ENCODE data around the gene AARS2. TPM values are rescaled to one million over a fixed set of nuclear protein-coding genes. Genes with fewer than 3 reads are reported as not detected.

AARS2 gene
- total RNA-seq, 1 experiment from 2014 or later: 28.9 TPM

DNA sequence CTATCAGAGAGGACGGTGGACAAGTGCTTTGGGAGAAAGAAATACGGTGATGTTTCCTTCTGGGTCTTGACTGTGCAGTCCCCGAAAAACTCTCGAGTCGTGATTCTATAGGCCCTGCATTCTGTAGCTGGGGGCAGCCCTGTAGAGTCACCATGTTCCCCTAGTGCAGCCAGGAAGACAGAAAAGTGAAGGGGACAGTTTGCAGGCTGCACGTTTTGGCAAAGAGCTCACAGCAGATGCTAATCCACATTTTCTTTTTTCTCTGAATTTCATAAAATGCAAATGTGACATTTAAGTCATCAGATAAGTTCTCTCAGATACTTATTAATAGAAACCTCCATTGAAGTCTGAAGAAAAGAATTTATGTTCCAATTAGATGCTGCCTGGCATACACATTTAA lies 48.8 kb upstream of the AARS2 start (continued):
- TF ChIP-seq HMGXB4 (CRISPR knock-in tag; IDR thresholded peaks at IDR 0.05) (no peak), MXD4 (CRISPR knock-in tag; IDR thresholded peaks at IDR 0.05; ENCODE audit: borderline replicate concordance) (no peak), ATF3 (CRISPR knock-in tag; conservative IDR thresholded peaks at IDR 0.05) (no peak), ZNF512 (CRISPR knock-in tag; IDR thresholded peaks at IDR 0.05; ENCODE audit: borderline replicate concordance) (no peak), CREB1 (CRISPR knock-in tag; IDR thresholded peaks at IDR 0.05) (no peak), OVOL2 (CRISPR knock-in tag; IDR thresholded peaks at IDR 0.05; ENCODE audit: borderline replicate concordance) (no peak), ZNF671 (CRISPR knock-in tag; IDR thresholded peaks at IDR 0.05) (no peak), ESRRA (CRISPR knock-in tag; IDR thresholded peaks at IDR 0.05; ENCODE audit: borderline replicate concordance) (no peak), TEAD4 (CRISPR knock-in tag; IDR thresholded peaks at IDR 0.05) (no peak), FOXK1 (CRISPR knock-in tag; IDR thresholded peaks at IDR 0.05) (no peak)
- TF ChIP-seq, protein P1, sequence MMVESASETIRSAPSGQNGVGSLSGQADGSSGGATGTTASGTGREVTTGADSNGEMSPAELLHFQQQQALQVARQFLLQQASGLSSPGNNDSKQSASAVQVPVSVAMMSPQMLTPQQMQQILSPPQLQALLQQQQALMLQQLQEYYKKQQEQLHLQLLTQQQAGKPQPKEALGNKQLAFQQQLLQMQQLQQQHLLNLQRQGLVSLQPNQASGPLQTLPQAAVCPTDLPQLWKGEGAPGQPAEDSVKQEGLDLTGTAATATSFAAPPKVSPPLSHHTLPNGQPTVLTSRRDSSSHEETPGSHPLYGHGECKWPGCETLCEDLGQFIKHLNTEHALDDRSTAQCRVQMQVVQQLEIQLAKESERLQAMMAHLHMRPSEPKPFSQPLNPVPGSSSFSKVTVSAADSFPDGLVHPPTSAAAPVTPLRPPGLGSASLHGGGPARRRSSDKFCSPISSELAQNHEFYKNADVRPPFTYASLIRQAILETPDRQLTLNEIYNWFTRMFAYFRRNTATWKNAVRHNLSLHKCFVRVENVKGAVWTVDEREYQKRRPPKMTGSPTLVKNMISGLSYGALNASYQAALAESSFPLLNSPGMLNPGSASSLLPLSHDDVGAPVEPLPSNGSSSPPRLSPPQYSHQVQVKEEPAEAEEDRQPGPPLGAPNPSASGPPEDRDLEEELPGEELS (CRISPR knock-in tag; IDR thresholded peaks at IDR 0.05): no peak
- TF ChIP-seq, protein P2, sequence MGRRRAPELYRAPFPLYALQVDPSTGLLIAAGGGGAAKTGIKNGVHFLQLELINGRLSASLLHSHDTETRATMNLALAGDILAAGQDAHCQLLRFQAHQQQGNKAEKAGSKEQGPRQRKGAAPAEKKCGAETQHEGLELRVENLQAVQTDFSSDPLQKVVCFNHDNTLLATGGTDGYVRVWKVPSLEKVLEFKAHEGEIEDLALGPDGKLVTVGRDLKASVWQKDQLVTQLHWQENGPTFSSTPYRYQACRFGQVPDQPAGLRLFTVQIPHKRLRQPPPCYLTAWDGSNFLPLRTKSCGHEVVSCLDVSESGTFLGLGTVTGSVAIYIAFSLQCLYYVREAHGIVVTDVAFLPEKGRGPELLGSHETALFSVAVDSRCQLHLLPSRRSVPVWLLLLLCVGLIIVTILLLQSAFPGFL (CRISPR knock-in tag; IDR thresholded peaks at IDR 0.05; ENCODE audit: borderline replicate concordance): no peak
- TF ChIP-seq, protein P3, sequence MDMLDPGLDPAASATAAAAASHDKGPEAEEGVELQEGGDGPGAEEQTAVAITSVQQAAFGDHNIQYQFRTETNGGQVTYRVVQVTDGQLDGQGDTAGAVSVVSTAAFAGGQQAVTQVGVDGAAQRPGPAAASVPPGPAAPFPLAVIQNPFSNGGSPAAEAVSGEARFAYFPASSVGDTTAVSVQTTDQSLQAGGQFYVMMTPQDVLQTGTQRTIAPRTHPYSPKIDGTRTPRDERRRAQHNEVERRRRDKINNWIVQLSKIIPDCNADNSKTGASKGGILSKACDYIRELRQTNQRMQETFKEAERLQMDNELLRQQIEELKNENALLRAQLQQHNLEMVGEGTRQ (CRISPR knock-in tag; IDR thresholded peaks at IDR 0.05): no peak

DNA sequence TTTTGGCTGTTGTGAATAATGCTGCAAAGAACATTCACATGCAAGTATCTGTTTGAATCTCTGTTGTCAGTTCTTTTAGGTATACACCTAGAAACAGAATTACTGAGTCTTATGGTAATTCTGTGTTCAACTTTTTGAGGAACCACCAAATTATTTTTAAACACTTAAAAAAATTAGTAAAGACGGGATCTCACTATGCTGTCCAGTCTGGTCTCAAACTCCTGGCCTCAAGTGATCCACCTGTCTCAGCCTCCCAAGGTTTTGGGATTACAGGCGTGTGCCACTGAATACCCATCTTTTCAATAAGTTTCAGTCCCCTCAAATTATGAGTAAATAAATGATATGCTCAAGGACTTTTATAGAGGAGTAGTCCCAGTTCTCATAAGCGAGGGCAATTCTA lies 46.8 kb upstream of the AARS2 start:
- Mint-ChIP-seq H3K36me3 (no peaks in the 10 kb centered on the region), H3K27ac (no peak overlapping the region)
- POLR2A ChIA-PET: no interaction called here
- TF ChIP-seq HMGXB4 (CRISPR knock-in tag; IDR thresholded peaks at IDR 0.05) (no peak), E2F4 (CRISPR knock-in tag; IDR thresholded peaks at IDR 0.05; ENCODE audit: borderline replicate concordance, low read depth) (no peak), FOXK1 (CRISPR knock-in tag; IDR thresholded peaks at IDR 0.05) (no peak), SP1 (CRISPR knock-in tag; conservative IDR thresholded peaks at IDR 0.05) (no peak), ERG (CRISPR knock-in tag; IDR thresholded peaks at IDR 0.05) (no peak), ZNF671 (CRISPR knock-in tag; IDR thresholded peaks at IDR 0.05) (no peak), NFYB (CRISPR knock-in tag; conservative IDR thresholded peaks at IDR 0.05; ENCODE audit: low read depth) (no peak), TEAD4 (CRISPR knock-in tag; IDR thresholded peaks at IDR 0.05) (no peak), ETV6 (CRISPR knock-in tag; IDR thresholded peaks at IDR 0.05) (no peak)
- TF ChIP-seq, protein P4, sequence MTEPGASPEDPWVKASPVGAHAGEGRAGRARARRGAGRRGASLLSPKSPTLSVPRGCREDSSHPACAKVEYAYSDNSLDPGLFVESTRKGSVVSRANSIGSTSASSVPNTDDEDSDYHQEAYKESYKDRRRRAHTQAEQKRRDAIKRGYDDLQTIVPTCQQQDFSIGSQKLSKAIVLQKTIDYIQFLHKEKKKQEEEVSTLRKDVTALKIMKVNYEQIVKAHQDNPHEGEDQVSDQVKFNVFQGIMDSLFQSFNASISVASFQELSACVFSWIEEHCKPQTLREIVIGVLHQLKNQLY (CRISPR knock-in tag; IDR thresholded peaks at IDR 0.05): no peak
- TF ChIP-seq, protein P5, sequence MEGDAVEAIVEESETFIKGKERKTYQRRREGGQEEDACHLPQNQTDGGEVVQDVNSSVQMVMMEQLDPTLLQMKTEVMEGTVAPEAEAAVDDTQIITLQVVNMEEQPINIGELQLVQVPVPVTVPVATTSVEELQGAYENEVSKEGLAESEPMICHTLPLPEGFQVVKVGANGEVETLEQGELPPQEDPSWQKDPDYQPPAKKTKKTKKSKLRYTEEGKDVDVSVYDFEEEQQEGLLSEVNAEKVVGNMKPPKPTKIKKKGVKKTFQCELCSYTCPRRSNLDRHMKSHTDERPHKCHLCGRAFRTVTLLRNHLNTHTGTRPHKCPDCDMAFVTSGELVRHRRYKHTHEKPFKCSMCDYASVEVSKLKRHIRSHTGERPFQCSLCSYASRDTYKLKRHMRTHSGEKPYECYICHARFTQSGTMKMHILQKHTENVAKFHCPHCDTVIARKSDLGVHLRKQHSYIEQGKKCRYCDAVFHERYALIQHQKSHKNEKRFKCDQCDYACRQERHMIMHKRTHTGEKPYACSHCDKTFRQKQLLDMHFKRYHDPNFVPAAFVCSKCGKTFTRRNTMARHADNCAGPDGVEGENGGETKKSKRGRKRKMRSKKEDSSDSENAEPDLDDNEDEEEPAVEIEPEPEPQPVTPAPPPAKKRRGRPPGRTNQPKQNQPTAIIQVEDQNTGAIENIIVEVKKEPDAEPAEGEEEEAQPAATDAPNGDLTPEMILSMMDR (IDR thresholded peaks at IDR 0.05): no peak

More for the DNA sequence above, 46.8 kb upstream of the AARS2 start:
- H3K27me3 Mint-ChIP-seq (ENCODE audit: low read depth): peaks cover 16% of the 10 kb centered on the region
- ATAC-seq: no peak
- DNase-seq (ENCODE audit: low spot score): no peak
- no peak overlapping the region for H3K4me3 Mint-ChIP-seq
- peaks cover 4% of the 10 kb centered on the region; the same call in 1 of the 2 replicates for H3K4me1 Mint-ChIP-seq
- CTCF ChIA-PET: no interaction called here
- peaks cover 6% of the 10 kb centered on the region; the same call in 1 of the 2 replicates for H3K9me3 Mint-ChIP-seq
